GM18526 (cell line): ENCODE results near the gene EMILIN1.

Experiments used
- POLR2A ChIP-seq: IDR thresholded peaks from 3 replicates; pipeline ENCODE4 v1.6.1; 2011; ENCODE audit not compliant: insufficient read length; ENCODE audit errors: extremely low read depth

EMILIN1 gene

GRCh38 chr2:27078267-27079194, at the start of gene EMILIN1:
EMILIN1 (plus strand) TSS chr2:27078615; CDS start chr2:27079066, 451 bp downstream.
- TF ChIP-seq POLR2A: no peak

GRCh38 chr2:27029051-27029450, 49.4 kb upstream of the EMILIN1 start:
- no peak for TF ChIP-seq POLR2A

GRCh38 chr2:27032495-27033252, 45.7 kb upstream of the EMILIN1 start, which contains the start of gene TMEM214:
TMEM214 (plus strand) TSS chr2:27032965; CDS start chr2:27033016, 51 bp downstream.
- peak; percentile 90 for TF ChIP-seq POLR2A

GRCh38 chr2:27033253-27033852, 45.1 kb upstream of the EMILIN1 start:
- no peak for TF ChIP-seq POLR2A

- TF ChIP-seq POLR2A: no peak
These were observed 40.4 kb upstream of the EMILIN1 start for GRCh38 chr2:27038012-27038411.

GRCh38 chr2:27038631-27039339, 39.6 kb upstream of the EMILIN1 start:
- no peak for TF ChIP-seq POLR2A

GRCh38 chr2:27039426-27039825, 39.0 kb upstream of the EMILIN1 start:
- no peak for TF ChIP-seq POLR2A

GRCh38 chr2:27039871-27040270, 38.5 kb upstream of the EMILIN1 start:
- TF ChIP-seq POLR2A: no peak

GRCh38 chr2:27040282-27040681, 38.1 kb upstream of the EMILIN1 start:
- no peak for TF ChIP-seq POLR2A

GRCh38 chr2:27041752-27042151, 36.7 kb upstream of the EMILIN1 start:
- TF ChIP-seq POLR2A: no peak

GRCh38 chr2:27042159-27042661, 36.2 kb upstream of the EMILIN1 start:
- no peak for TF ChIP-seq POLR2A

GRCh38 chr2:27042985-27043634, 35.3 kb upstream of the EMILIN1 start:
- TF ChIP-seq POLR2A: no peak

- TF ChIP-seq POLR2A: no peak
These were observed 28.8 kb upstream of the EMILIN1 start for GRCh38 chr2:27049422-27050280.
